WTC11 (cell line): ENCODE data around the gene GDI1. TPM values are rescaled to one million over a fixed set of nuclear protein-coding genes. Genes with fewer than 3 reads are reported as not detected.

Experiments used
- ATAC-seq: fragments of 200-7000 bp; cut with Tn5 transposase; 2 replicates; pipeline ENCODE4 v1.10.0; 2021; ENCODE audit warnings: mild to moderate bottlenecking, moderate library complexity
- CTCF ChIA-PET: fragments of 300-600 bp; sonication (Branson Sonifier 250); formaldehyde crosslinking; loops from one replicate; lab custom pipeline; 2021; ENCODE audit warnings: antibody characterized with exemption; lab: Charles Lee
- POLR2A ChIA-PET: fragments of 350-600 bp; sonication (Branson Sonifier 250); formaldehyde crosslinking; loops from one replicate; lab custom pipeline; 2021; ENCODE audit warnings: antibody characterized with exemption; lab: Charles Lee
- DNase-seq: peaks from one replicate; pipeline ENCODE4 v3.0.0; 2021; ENCODE audit warnings: low spot score
- H3K27ac Mint-ChIP-seq: 2 replicates; pipeline ENCODE4 v1.8.0; 2021; ENCODE audit warnings: mixed read lengths
- H3K27me3 Mint-ChIP-seq: 2 replicates; pipeline ENCODE4 v1.8.0; 2021; ENCODE audit warnings: low read depth, mild to moderate bottlenecking, moderate library complexity, mixed read lengths
- H3K36me3 Mint-ChIP-seq: 2 replicates; pipeline ENCODE4 v1.8.0; 2021; ENCODE audit warnings: mixed read lengths
- H3K4me1 Mint-ChIP-seq: 2 replicates; pipeline ENCODE4 v1.8.0; 2022; ENCODE audit warnings: mixed read lengths
- H3K4me3 Mint-ChIP-seq: 2 replicates; pipeline ENCODE4 v1.8.0; 2021; ENCODE audit warnings: mild to moderate bottlenecking, moderate library complexity, mixed read lengths
- H3K9me3 Mint-ChIP-seq: 2 replicates; pipeline ENCODE4 v1.8.0; 2021; ENCODE audit warnings: mixed read lengths
- ATF2 ChIP-seq: sonication (generic); formaldehyde crosslinking; IDR thresholded peaks from 2 replicates; pipeline ENCODE4 v1.8.1; 2022; ENCODE audit warnings: low read depth, missing genetic modification reagents, borderline replicate concordance
- ATF3 ChIP-seq: sonication (generic); formaldehyde crosslinking; conservative IDR thresholded peaks from 2 replicates; pipeline ENCODE4 v1.8.1; 2022; ENCODE audit warnings: mild to moderate bottlenecking, missing genetic modification reagents
- ATF6 ChIP-seq: sonication (generic); formaldehyde crosslinking; IDR thresholded peaks from 2 replicates; pipeline ENCODE4 v1.8.1; 2023; ENCODE audit warnings: mild to moderate bottlenecking, missing genetic modification reagents
- CREM ChIP-seq: sonication (generic); formaldehyde crosslinking; IDR thresholded peaks from 2 replicates; pipeline ENCODE4 v1.8.1; 2022; ENCODE audit warnings: mild to moderate bottlenecking, missing genetic modification reagents, moderate library complexity
- FOXJ3 ChIP-seq: sonication (generic); formaldehyde crosslinking; IDR thresholded peaks from 2 replicates; pipeline ENCODE4 v1.9.0; 2021; ENCODE audit warnings: missing genetic modification reagents, mild to moderate bottlenecking, borderline replicate concordance
- FOXP4 ChIP-seq: sonication (generic); formaldehyde crosslinking; IDR thresholded peaks from 2 replicates; pipeline ENCODE4 v1.8.0; 2022; ENCODE audit warnings: mild to moderate bottlenecking, missing genetic modification reagents
- GABPB1 ChIP-seq: sonication (generic); formaldehyde crosslinking; IDR thresholded peaks from 2 replicates; pipeline ENCODE4 v1.8.1; 2023; ENCODE audit warnings: mild to moderate bottlenecking, missing genetic modification reagents
- MAX ChIP-seq: sonication (generic); formaldehyde crosslinking; IDR thresholded peaks from 2 replicates; pipeline ENCODE4 v1.8.0; 2022; ENCODE audit warnings: mild to moderate bottlenecking, missing genetic modification reagents
- NFATC4 ChIP-seq: fragments of 250-450 bp; sonication (Bioruptor Pico); IDR thresholded peaks from 2 replicates; pipeline ENCODE4 v1.9.0; 2021; ENCODE audit warnings: mild to moderate bottlenecking
- NFE2L1 ChIP-seq: sonication (generic); formaldehyde crosslinking; IDR thresholded peaks from 2 replicates; pipeline ENCODE4 v1.8.1; 2023; ENCODE audit warnings: missing genetic modification reagents
- NR1H2 ChIP-seq: sonication (generic); formaldehyde crosslinking; IDR thresholded peaks from 2 replicates; pipeline ENCODE4 v1.9.0; 2021; ENCODE audit warnings: mild to moderate bottlenecking, moderate library complexity, missing genetic modification reagents
- NR2C2 ChIP-seq: sonication (generic); formaldehyde crosslinking; IDR thresholded peaks from 2 replicates; pipeline ENCODE4 v1.8.0; 2022; ENCODE audit warnings: mild to moderate bottlenecking, missing genetic modification reagents
- OVOL2 ChIP-seq: fragments of 250-450 bp; sonication (Bioruptor Pico); IDR thresholded peaks from 2 replicates; pipeline ENCODE4 v1.9.0; 2021; ENCODE audit warnings: mild to moderate bottlenecking, borderline replicate concordance
- PREB ChIP-seq: sonication (generic); formaldehyde crosslinking; IDR thresholded peaks from 2 replicates; pipeline ENCODE4 v1.8.1; 2022; ENCODE audit warnings: mild to moderate bottlenecking, missing genetic modification reagents, moderate library complexity, borderline replicate concordance
- SMAD4 ChIP-seq: sonication (generic); formaldehyde crosslinking; IDR thresholded peaks from 2 replicates; pipeline ENCODE4 v1.8.0; 2022; ENCODE audit warnings: mild to moderate bottlenecking, missing genetic modification reagents
- ZNF121 ChIP-seq: sonication (generic); formaldehyde crosslinking; IDR thresholded peaks from 2 replicates; pipeline ENCODE4 v1.8.0; 2023; ENCODE audit warnings: missing genetic modification reagents
- ZNF232 ChIP-seq: sonication (generic); formaldehyde crosslinking; IDR thresholded peaks from 2 replicates; pipeline ENCODE4 v1.8.0; 2022; ENCODE audit warnings: mild to moderate bottlenecking, missing genetic modification reagents
- ZNF281 ChIP-seq: sonication (generic); formaldehyde crosslinking; IDR thresholded peaks from 2 replicates; pipeline ENCODE4 v1.8.0; 2023; ENCODE audit warnings: mild to moderate bottlenecking, missing genetic modification reagents
- ZNF416 ChIP-seq: fragments of 250-450 bp; sonication (Bioruptor Pico); IDR thresholded peaks from 2 replicates; pipeline ENCODE4 v1.9.0; 2021; ENCODE audit warnings: mild to moderate bottlenecking, inconsistent platforms
- ZNF532 ChIP-seq: fragments of 250-450 bp; sonication (Bioruptor Pico); IDR thresholded peaks from 2 replicates; pipeline ENCODE4 v1.9.0; 2021; ENCODE audit warnings: mild to moderate bottlenecking, borderline replicate concordance
- total RNA-seq: library from RNA; stranded (reverse); gene quantifications from 3 replicates; pipeline ENCODE4 v1.2.3, GENCODE V29; 2021

GDI1 gene
- total RNA-seq, 1 experiment from 2014 or later = 108 TPM

GRCh38 chrX:154489182-154489581, 52.2 kb downstream of the GDI1 start:
- no peak for TF ChIP-seq NFE2L1 (CRISPR knock-in tag)
- TF ChIP-seq ATF3 (CRISPR knock-in tag) = no peak
- no peak for TF ChIP-seq ZNF532
- TF ChIP-seq FOXP4 = no peak
- TF ChIP-seq GABPB1 (CRISPR knock-in tag) = no peak
- TF ChIP-seq ZNF416 = no peak
- no peak for TF ChIP-seq NFATC4 (CRISPR knock-in tag)
- TF ChIP-seq NR2C2 (CRISPR knock-in tag) = no peak
- no peak for TF ChIP-seq ZNF232 (CRISPR knock-in tag)
- TF ChIP-seq ZNF281 = no peak
- DNase-seq (no peak), ATAC-seq (no peak)
- Mint-ChIP-seq H3K4me3 (peak overlapping the region; percentile 73; the same call in 1 of the 2 replicates), H3K9me3 (no peaks in the 10 kb centered on the region), H3K27ac (no peak overlapping the region), H3K36me3 (no peaks in the 10 kb centered on the region; the same call in 1 of the 2 replicates), H3K4me1 (peaks cover 4% of the 10 kb centered on the region; the same call in 1 of the 2 replicates), H3K27me3 (peaks cover 5% of the 10 kb centered on the region; the same call in 1 of the 2 replicates)
- ChIA-PET CTCF (interaction anchor here (0.5 to 2.3 kb wide), 2 partner anchors 64 to 116 kb away, joined by 5 to 11 read pairs; no protein-coding TSS in a partner anchor), POLR2A (interaction anchor here (1.2 to 2.2 kb wide), 2 partner anchors 38 to 116 kb away, joined by 5 to 7 read pairs; no protein-coding TSS in a partner anchor)

- ChIA-PET CTCF (interaction anchor here (0.5 to 2.3 kb wide), 10 partner anchors 12 to 182 kb away, joined by 3 to 14 read pairs (median 4); partner anchors contain the start of genes DNASE1L1, IKBKG and PLXNA3), POLR2A (interaction anchor here (0.9 to 2.2 kb wide), 7 partner anchors 12 to 120 kb away, joined by 3 to 8 read pairs (median 5); partner anchors contain the start of genes FAM3A and LAGE3)
- no peak for TF ChIP-seq ATF6
- TF ChIP-seq ATF2 (CRISPR knock-in tag) = no peak
- no peak for TF ChIP-seq NR1H2 (CRISPR knock-in tag)
- no peak for TF ChIP-seq ZNF121
- TF ChIP-seq CREM (CRISPR knock-in tag) = no peak
- no peak for TF ChIP-seq OVOL2 (CRISPR knock-in tag)
- TF ChIP-seq FOXJ3 (CRISPR knock-in tag) = no peak
- TF ChIP-seq SMAD4 (CRISPR knock-in tag) = no peak
- TF ChIP-seq PREB (CRISPR knock-in tag) = no peak
- no peak for TF ChIP-seq MAX
- DNase-seq (no peak), ATAC-seq (no peak)
- H3K27ac Mint-ChIP-seq = no peak overlapping the region; the same call in 1 of the 2 replicates
- H3K4me3 Mint-ChIP-seq = peak overlapping the region; percentile 73
- peaks cover 5% of the 10 kb centered on the region; the same call in 1 of the 2 replicates for H3K27me3 Mint-ChIP-seq
- peaks cover 4% of the 10 kb centered on the region; the same call in 1 of the 2 replicates for H3K4me1 Mint-ChIP-seq
- no peaks in the 10 kb centered on the region; the same call in 1 of the 2 replicates for H3K36me3 Mint-ChIP-seq
- H3K9me3 Mint-ChIP-seq = no peaks in the 10 kb centered on the region
Observed at GRCh38 chrX:154490021-154490413, 53.1 kb downstream of the GDI1 start.
